HepG2 (cell line): Measurements from ENCODE around the gene ZNF3. TPM values are rescaled to one million over a fixed set of nuclear protein-coding genes. Genes with fewer than 3 reads are reported as not detected.

Experiments used
- ATF1 ChIP-seq: IDR thresholded peaks from 2 replicates; pipeline ENCODE4 v1.6.1; 2016; ENCODE audit warnings: mild to moderate bottlenecking, control low read depth
- FOXA3 ChIP-seq: IDR thresholded peaks from 2 replicates; pipeline ENCODE4 v1.6.1; 2016; ENCODE audit warnings: missing genetic modification reagents, missing compliant biosample characterization
- FOXK1 ChIP-seq: sonication (generic); formaldehyde crosslinking; IDR thresholded peaks from 2 replicates; pipeline ENCODE4 v1.4.0; 2020; ENCODE audit warnings: low read depth, missing genetic modification reagents, borderline replicate concordance
- KLF6 ChIP-seq: IDR thresholded peaks from 2 replicates; pipeline ENCODE4 v1.8.0; 2016; ENCODE audit warnings: missing biosample characterization, missing genetic modification reagents
- KLF9 ChIP-seq: IDR thresholded peaks from 2 replicates; pipeline ENCODE4 v1.6.1; 2016; ENCODE audit warnings: low read depth
- NFYC ChIP-seq: IDR thresholded peaks from 2 replicates; pipeline ENCODE4 v1.6.1; 2016; ENCODE audit warnings: missing genetic modification reagents, missing compliant biosample characterization
- NR2C2 ChIP-seq: sonication (generic); formaldehyde crosslinking; IDR thresholded peaks from 2 replicates; pipeline ENCODE4 v1.4.0; 2020; ENCODE audit warnings: missing genetic modification reagents, mild to moderate bottlenecking, moderate library complexity, borderline replicate concordance
- RFX1 ChIP-seq: fragments of 450-650 bp; IDR thresholded peaks from 2 replicates; pipeline ENCODE4 v1.6.1; 2017
- SNAI1 ChIP-seq: sonication (generic); formaldehyde crosslinking; IDR thresholded peaks from 2 replicates; pipeline ENCODE4 v1.5.0; 2020; ENCODE audit warnings: mild to moderate bottlenecking, missing genetic modification reagents, borderline replicate concordance
- SNRNP70 ChIP-seq: fragments of 200-400 bp; formaldehyde crosslinking; IDR thresholded peaks from 2 replicates; pipeline ENCODE4 v1.6.1; 2017; ENCODE audit warnings: mild to moderate bottlenecking, low read depth, low read length, moderate library complexity
- SRSF4 ChIP-seq: fragments of 200-400 bp; formaldehyde crosslinking; IDR thresholded peaks from one replicate; pipeline ENCODE4 v1.6.1; 2018; ENCODE audit warnings: mild to moderate bottlenecking, low read depth, low read length, moderate library complexity; ENCODE audit not compliant: poor library complexity, severe bottlenecking
- TGIF2 ChIP-seq: IDR thresholded peaks from 2 replicates; pipeline ENCODE4 v1.6.1; 2016; ENCODE audit warnings: control low read depth, missing compliant biosample characterization
- ZBTB7A ChIP-seq: sonication (generic); formaldehyde crosslinking; IDR thresholded peaks from 2 replicates; pipeline ENCODE4 v1.8.0; 2022; ENCODE audit warnings: mild to moderate bottlenecking, missing genetic modification reagents
- ZFP62 ChIP-seq: sonication (generic); formaldehyde crosslinking; IDR thresholded peaks from 2 replicates; pipeline ENCODE4 v1.4.0; 2020; ENCODE audit warnings: missing genetic modification reagents
- ZMYM4 ChIP-seq: sonication (generic); formaldehyde crosslinking; IDR thresholded peaks from 2 replicates; pipeline ENCODE4 v1.8.1; 2023; ENCODE audit warnings: mild to moderate bottlenecking, missing genetic modification reagents
- ZNF24 ChIP-seq: fragments of 450-650 bp; IDR thresholded peaks from 2 replicates; pipeline ENCODE4 v1.6.1; 2017; ENCODE audit warnings: antibody characterized with exemption, mild to moderate bottlenecking
- ZNF674 ChIP-seq: sonication (generic); formaldehyde crosslinking; IDR thresholded peaks from 2 replicates; pipeline ENCODE4 v1.5.0; 2020; ENCODE audit warnings: low read depth, mild to moderate bottlenecking, missing genetic modification reagents
- ZNF781 ChIP-seq: sonication (generic); formaldehyde crosslinking; IDR thresholded peaks from 2 replicates; pipeline ENCODE4 v1.5.1; 2020; ENCODE audit warnings: borderline replicate concordance, mild to moderate bottlenecking, missing genetic modification reagents; ENCODE audit errors: not compliant biosample characterization
- polyA plus RNA-seq, 8 experiments: library from polyadenylated mRNA; depleted of rRNA in 3 of 8; stranded (reverse) in 7 of 8; unstranded in 1 of 8; fragments of >200 nt; fragmentation: Illumina TruSeq in 4 of 8; extraction: Trizol in 4 of 8; gene quantifications; 2 replicates each; pipeline versions ENCODE4 v1.2.1 to v1.2.3, GENCODE V29; 2011 to 2016; ENCODE audit warnings: low read depth in 4 of 8, missing spikeins in 1 of 8, mixed read lengths in 1 of 8; ENCODE audit not compliant: insufficient read depth in 1 of 8
- total RNA-seq, 5 experiments: library from RNA; depleted of rRNA; stranded (reverse); fragments of >200 nt; fragmentation: Illumina TruSeq; extraction: Trizol; gene quantifications; 2 replicates each; pipeline ENCODE4 v1.2.3, GENCODE V29; 2016; ENCODE audit warnings: low read depth in 1 of 5
- TF ChIP-seq, protein P1 (sequence below): sonication (generic); formaldehyde crosslinking; IDR thresholded peaks from 2 replicates; pipeline ENCODE4 v1.5.0; 2020; ENCODE audit warnings: missing genetic modification reagents
- TF ChIP-seq, protein P2 (sequence below): sonication (generic); formaldehyde crosslinking; IDR thresholded peaks from 2 replicates; pipeline ENCODE4 v1.8.0; 2022; ENCODE audit warnings: mild to moderate bottlenecking, missing genetic modification reagents, borderline replicate concordance
- TF ChIP-seq, protein P3 (sequence below): sonication (generic); formaldehyde crosslinking; IDR thresholded peaks from 2 replicates; pipeline ENCODE4 v1.4.0; 2020; ENCODE audit warnings: missing genetic modification reagents
- TF ChIP-seq, protein P4 (sequence below): sonication (generic); formaldehyde crosslinking; IDR thresholded peaks from 2 replicates; pipeline ENCODE4 v1.5.1; 2020; ENCODE audit warnings: missing genetic modification reagents, mild to moderate bottlenecking, borderline replicate concordance
- TF ChIP-seq, protein P5 (sequence below): sonication (generic); formaldehyde crosslinking; IDR thresholded peaks from 2 replicates; pipeline ENCODE4 v1.5.0; 2020; ENCODE audit warnings: missing genetic modification reagents, mild to moderate bottlenecking, borderline replicate concordance
- TF ChIP-seq, protein P6 (sequence below): sonication (generic); formaldehyde crosslinking; IDR thresholded peaks from 2 replicates; pipeline ENCODE4 v1.8.1; 2023; ENCODE audit warnings: mild to moderate bottlenecking, inconsistent platforms, moderate library complexity, missing genetic modification reagents, borderline replicate concordance

ZNF3 gene
- total and polyA plus RNA-seq, 2 of the 13 experiments (the other 11 are each of a cell fraction or from before 2014, with no cell fraction given) = 33.7 to 56.9 TPM

DNA sequence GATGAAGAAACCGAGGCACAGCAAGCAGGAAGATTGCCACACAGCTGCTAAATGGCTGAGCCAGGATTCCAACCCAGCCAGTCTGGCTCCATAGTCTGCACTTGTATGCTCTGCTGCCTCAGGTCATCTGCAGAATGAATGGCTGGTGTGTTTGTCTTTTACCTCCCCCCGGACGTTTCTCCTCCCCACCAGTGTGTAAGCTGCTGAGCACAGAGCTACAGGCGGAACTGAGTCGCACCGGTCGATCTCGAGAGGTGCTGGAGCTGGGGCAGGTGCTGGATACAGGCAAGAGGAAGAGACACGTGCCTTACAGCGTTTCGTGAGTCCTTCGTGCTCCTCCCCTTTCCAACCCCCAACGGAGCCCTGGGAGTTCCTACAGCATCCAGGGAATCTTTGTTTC, 40.5 kb upstream of the ZNF3 start (continued):
- TF ChIP-seq, protein P1, sequence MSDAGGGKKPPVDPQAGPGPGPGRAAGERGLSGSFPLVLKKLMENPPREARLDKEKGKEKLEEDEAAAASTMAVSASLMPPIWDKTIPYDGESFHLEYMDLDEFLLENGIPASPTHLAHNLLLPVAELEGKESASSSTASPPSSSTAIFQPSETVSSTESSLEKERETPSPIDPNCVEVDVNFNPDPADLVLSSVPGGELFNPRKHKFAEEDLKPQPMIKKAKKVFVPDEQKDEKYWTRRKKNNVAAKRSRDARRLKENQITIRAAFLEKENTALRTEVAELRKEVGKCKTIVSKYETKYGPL = no peak
- no peak for TF ChIP-seq SNAI1 (CRISPR knock-in tag)
- no peak for TF ChIP-seq ZNF781 (CRISPR knock-in tag)
- TF ChIP-seq, protein P2, sequence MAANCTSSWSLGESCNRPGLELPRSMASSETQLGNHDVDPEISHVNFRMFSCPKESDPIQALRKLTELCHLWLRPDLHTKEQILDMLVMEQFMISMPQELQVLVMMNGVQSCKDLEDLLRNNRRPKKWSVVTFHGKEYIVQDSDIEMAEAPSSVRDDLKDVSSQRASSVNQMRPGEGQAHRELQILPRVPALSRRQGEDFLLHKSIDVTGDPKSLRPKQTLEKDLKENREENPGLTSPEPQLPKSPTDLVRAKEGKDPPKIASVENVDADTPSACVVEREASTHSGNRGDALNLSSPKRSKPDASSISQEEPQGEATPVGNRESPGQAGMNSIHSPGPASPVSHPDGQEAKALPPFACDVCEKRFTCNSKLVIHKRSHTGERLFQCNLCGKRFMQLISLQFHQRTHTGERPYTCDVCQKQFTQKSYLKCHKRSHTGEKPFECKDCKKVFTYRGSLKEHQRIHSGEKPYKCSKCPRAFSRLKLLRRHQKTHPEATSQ (CRISPR knock-in tag) = no peak
- TF ChIP-seq RFX1 = no peak
- TF ChIP-seq FOXK1 = peak; percentile 31; the same call in 1 of the 2 replicates
- no peak for TF ChIP-seq ZMYM4
- TF ChIP-seq ZFP62 (CRISPR knock-in tag) = no peak
- TF ChIP-seq, protein P3, sequence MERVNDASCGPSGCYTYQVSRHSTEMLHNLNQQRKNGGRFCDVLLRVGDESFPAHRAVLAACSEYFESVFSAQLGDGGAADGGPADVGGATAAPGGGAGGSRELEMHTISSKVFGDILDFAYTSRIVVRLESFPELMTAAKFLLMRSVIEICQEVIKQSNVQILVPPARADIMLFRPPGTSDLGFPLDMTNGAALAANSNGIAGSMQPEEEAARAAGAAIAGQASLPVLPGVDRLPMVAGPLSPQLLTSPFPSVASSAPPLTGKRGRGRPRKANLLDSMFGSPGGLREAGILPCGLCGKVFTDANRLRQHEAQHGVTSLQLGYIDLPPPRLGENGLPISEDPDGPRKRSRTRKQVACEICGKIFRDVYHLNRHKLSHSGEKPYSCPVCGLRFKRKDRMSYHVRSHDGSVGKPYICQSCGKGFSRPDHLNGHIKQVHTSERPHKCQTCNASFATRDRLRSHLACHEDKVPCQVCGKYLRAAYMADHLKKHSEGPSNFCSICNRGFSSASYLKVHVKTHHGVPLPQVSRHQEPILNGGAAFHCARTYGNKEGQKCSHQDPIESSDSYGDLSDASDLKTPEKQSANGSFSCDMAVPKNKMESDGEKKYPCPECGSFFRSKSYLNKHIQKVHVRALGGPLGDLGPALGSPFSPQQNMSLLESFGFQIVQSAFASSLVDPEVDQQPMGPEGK = peak; percentile 99
- 0 out of 2 replicates have a peak, but pooled peaks have one; percentile 52 for TF ChIP-seq TGIF2 (CRISPR knock-in tag)
- no peak for TF ChIP-seq ZNF674
- TF ChIP-seq, protein P4, sequence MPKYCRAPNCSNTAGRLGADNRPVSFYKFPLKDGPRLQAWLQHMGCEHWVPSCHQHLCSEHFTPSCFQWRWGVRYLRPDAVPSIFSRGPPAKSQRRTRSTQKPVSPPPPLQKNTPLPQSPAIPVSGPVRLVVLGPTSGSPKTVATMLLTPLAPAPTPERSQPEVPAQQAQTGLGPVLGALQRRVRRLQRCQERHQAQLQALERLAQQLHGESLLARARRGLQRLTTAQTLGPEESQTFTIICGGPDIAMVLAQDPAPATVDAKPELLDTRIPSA (CRISPR knock-in tag) = no peak
- TF ChIP-seq SRSF4 = no peak
- no peak for TF ChIP-seq KLF9 (CRISPR knock-in tag)
- TF ChIP-seq SNRNP70 = no peak
- TF ChIP-seq, protein P5, sequence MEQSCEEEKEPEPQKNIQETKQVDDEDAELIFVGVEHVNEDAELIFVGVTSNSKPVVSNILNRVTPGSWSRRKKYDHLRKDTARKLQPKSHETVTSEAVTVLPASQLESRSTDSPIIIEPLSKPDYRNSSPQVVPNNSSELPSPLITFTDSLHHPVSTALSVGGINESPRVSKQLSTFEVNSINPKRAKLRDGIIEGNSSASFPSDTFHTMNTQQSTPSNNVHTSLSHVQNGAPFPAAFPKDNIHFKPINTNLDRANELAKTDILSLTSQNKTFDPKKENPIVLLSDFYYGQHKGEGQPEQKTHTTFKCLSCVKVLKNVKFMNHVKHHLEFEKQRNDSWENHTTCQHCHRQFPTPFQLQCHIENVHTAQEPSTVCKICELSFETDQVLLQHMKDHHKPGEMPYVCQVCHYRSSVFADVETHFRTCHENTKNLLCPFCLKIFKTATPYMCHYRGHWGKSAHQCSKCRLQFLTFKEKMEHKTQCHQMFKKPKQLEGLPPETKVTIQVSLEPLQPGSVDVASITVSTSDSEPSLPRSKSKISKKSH (CRISPR knock-in tag) = peak; percentile 30; the same call in 1 of the 2 replicates
- no peak; the same call in 1 of the 2 replicates for TF ChIP-seq NFYC (CRISPR knock-in tag)
- no peak for TF ChIP-seq NR2C2 (CRISPR knock-in tag)
- TF ChIP-seq ATF1 (CRISPR knock-in tag) = no peak
- TF ChIP-seq, protein P6, sequence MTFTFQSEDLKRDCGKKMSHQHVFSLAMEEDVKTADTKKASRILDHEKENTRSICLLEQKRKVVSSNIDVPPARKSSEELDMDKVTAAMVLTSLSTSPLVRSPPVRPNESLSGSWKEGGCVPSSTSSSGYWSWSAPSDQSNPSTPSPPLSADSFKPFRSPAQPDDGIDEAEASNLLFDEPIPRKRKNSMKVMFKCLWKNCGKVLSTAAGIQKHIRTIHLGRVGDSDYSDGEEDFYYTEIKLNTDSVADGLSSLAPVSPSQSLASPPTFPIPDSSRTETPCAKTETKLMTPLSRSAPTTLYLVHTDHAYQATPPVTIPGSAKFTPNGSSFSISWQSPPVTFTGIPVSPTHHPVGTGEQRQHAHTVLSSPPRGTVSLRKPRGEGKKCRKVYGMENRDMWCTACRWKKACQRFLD (CRISPR knock-in tag) = no peak
- no peak for TF ChIP-seq ZBTB7A (CRISPR knock-in tag)
- no peak for TF ChIP-seq KLF6 (CRISPR knock-in tag)
- TF ChIP-seq FOXA3 (CRISPR knock-in tag) = peak; percentile 60
- TF ChIP-seq ZNF24 = no peak
